Vagina (tissue), 2 donors: ENCODE results near the gene SYNM.

Experiments used
- CTCF ChIP-seq, 3 experiments: fragments of 450-650 bp in 2 of 3; fragments of 200-600 bp in 1 of 3; sonication (generic) in 1 of 3; IDR thresholded peaks; one replicate each; pipeline ENCODE4 v1.5.1; 2017 to 2019; ENCODE audit warnings: antibody characterized with exemption in 3 of 3, mild to moderate bottlenecking in 2 of 3, moderate library complexity in 2 of 3
- POLR2A ChIP-seq, 2 donors: fragments of 450-650 bp; IDR thresholded peaks; one replicate each; pipeline ENCODE4 v1.6.1; 2017; ENCODE audit warnings: antibody characterized with exemption in 2 of 2, mild to moderate bottlenecking in 2 of 2, moderate library complexity in 2 of 2
- POLR2AphosphoS5 ChIP-seq, 2 donors: sonication (generic); formaldehyde crosslinking; IDR thresholded peaks; one replicate each; pipeline ENCODE4 v1.9.0; 2017; ENCODE audit warnings: antibody characterized with exemption in 2 of 2, mild to moderate bottlenecking in 2 of 2, low read depth in 1 of 2; ENCODE audit not compliant: insufficient read depth in 1 of 2

- TF ChIP-seq CTCF (IDR thresholded peaks at IDR 0.05) (no peak), POLR2AphosphoS5 (IDR thresholded peaks at IDR 0.05; ENCODE audit: insufficient read depth in 1 of 2, low read depth in 1 of 2) (no peak), POLR2A (IDR thresholded peaks at IDR 0.05) (no peak)
These were observed 19.2 kb upstream of the SYNM start for GRCh38 chr15:99085413-99086326.
